Measurements from ENCODE around the gene TRAP1.

The TRAP1 gene

DNA sequence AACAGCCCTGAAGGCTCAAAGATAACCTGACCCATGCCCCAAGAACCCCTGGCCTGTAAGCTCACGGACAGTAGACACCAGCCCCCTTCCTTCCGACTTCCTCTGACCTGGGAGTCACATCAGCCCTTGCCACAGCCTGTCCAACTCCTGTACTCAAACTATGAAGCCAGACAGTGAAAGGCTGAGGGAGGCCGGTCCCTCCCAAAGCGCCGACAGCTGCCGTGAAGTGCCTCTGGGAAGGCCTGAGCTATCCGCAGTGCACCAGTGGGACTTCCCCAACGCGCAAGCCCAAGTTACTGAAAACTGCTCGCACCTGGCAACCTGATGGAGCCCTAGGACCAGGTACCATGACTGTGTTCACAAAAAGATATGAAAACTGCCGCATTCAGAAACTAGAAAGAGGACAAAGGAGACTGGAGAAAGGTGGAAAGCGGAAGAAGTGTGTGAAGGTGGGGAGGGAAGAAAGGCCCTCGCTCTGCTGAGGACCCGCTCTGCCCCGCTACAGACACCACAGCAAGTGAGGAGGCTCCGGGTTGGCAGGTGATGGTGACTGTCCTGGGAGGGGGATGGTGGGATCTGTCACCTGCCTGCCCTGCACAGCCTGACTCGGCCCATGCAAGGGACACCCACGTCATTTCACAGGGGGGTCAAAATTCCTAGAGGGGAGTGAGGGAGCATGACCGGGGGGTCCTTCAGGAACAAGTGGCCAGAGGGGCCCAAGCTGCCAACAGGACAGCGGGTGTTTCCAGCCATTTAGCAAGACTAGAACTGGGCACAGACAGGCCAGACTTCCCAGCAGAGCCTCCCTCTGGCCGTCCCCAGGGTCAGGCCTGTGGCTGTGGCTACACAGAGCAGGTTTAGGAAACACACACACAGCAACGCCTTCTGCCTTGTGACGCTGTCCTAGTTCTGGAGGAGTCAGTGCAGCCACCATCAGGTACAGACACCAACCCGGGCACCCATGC lies 13.1 kb upstream of the TRAP1 start:
- H3K56ac ChIP-seq (ENCODE audit: low read length) = no peak overlapping the region
- peaks cover 2% of the 10 kb centered on the region for H3K79me1 ChIP-seq (ENCODE audit: low read length)
- no peak overlapping the region for H3K9ac ChIP-seq (ENCODE audit: low read length)
- no peak overlapping the region for H2BK120ac ChIP-seq (ENCODE audit: low read depth, low read length)
- H3K36me3 ChIP-seq (ENCODE audit: control insufficient read depth, insufficient read depth, low read length) = peaks cover 18% of the 10 kb centered on the region
- no peak overlapping the region for H3K23ac ChIP-seq (ENCODE audit: low read length)
- H4K5ac ChIP-seq (ENCODE audit: low read length) = no peak overlapping the region
- no peak overlapping the region for H2BK5ac ChIP-seq (ENCODE audit: low read length)
- H3K27me3 ChIP-seq (ENCODE audit: insufficient read depth, low read length, poor library complexity) = no peaks in the 10 kb centered on the region
- no peak overlapping the region for H2AK5ac ChIP-seq (ENCODE audit: low read length)
- no peak overlapping the region for H3K4ac ChIP-seq (ENCODE audit: low read depth, low read length)
- H3K79me2 ChIP-seq (ENCODE audit: control insufficient read depth, insufficient read depth, low read length) = no peaks in the 10 kb centered on the region
- no peak overlapping the region for H3K18ac ChIP-seq (ENCODE audit: low read length)
- no peak for DNase-seq
- H3K4me1 ChIP-seq (ENCODE audit: control insufficient read depth, low read depth, low read length) = no peaks in the 10 kb centered on the region
- H4K8ac ChIP-seq (ENCODE audit: low read depth, low read length) = no peak overlapping the region
- WGBS (ENCODE audit: extremely low coverage, insufficient coverage, low lambda C conversion rate) = no CpG with 5 or more reads among the region's 24 CpGs
- no peak overlapping the region for H3K27ac ChIP-seq (ENCODE audit: low read depth, low read length)
- H3K4me2 ChIP-seq (ENCODE audit: low read length) = no peak overlapping the region
- H2BK15ac ChIP-seq (replicated peaks; ENCODE audit: low read depth) = no peak overlapping the region
- H3K4me3 ChIP-seq (ENCODE audit: low read length) = no peak overlapping the region

DNA sequence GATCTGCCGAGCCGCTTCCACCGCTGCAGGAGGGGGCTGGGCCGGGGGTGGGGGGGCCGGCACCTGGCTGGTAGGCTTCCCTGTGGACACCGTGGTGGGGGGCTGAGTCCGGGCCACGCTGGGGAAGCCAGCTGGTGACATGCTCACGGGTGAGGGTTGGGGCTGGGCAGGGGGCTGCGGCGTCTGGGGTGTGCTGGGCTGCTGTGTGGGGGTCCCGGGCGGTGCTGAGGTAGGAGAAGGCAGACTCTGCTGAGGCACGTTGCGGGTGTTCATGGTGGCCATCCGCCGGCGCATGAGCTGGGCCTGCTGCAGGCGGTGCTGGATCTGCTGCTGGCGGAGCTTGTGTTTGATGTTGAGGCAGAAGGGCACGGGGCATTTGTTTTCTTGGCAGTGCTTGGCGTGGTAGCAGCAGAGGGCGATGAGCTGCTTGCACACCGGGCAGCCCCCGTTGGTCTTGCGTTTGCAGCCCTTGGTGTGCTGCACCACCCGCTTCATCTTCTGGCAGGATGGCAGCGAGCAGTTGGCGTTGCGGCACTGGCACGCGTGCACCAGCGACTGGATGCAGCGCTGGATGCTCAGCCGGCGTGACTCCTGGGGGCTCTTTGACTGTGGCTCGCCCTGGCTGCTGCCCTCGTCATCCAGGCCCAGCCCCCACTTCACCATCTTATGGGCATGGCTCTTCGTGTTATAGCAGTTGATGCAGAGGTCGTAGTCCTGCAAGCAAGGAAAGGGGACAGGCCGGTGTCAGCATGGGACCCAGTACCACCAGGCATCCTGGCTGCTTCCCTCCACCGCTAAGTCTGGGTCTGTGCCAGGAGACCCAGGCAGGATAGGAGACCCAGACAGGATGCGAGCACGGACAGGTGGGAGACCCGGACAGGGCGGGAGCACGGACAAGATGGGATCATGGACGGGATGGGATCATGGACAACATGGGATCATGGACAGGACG lies 12.1 kb upstream of the TRAP1 start:
- Histone ChIP-seq H3K27ac (ENCODE audit: low read depth, low read length) (no peak overlapping the region), H3K79me2 (ENCODE audit: control insufficient read depth, insufficient read depth, low read length) (no peaks in the 10 kb centered on the region), H3K4me3 (ENCODE audit: low read length) (no peak overlapping the region), H2BK120ac (ENCODE audit: low read depth, low read length) (no peak overlapping the region), H4K8ac (ENCODE audit: low read depth, low read length) (no peak overlapping the region), H4K5ac (ENCODE audit: low read length) (no peak overlapping the region), H3K9ac (ENCODE audit: low read length) (no peak overlapping the region), H2BK15ac (replicated peaks; ENCODE audit: low read depth) (no peak overlapping the region), H3K4me2 (ENCODE audit: low read length) (no peak overlapping the region), H3K27me3 (ENCODE audit: insufficient read depth, low read length, poor library complexity) (no peaks in the 10 kb centered on the region), H2BK5ac (ENCODE audit: low read length) (no peak overlapping the region), H3K4ac (ENCODE audit: low read depth, low read length) (no peak overlapping the region), H2AK5ac (ENCODE audit: low read length) (no peak overlapping the region), H3K23ac (ENCODE audit: low read length) (no peak overlapping the region), H3K18ac (ENCODE audit: low read length) (no peak overlapping the region), H3K4me1 (ENCODE audit: control insufficient read depth, low read depth, low read length) (no peaks in the 10 kb centered on the region), H3K36me3 (ENCODE audit: control insufficient read depth, insufficient read depth, low read length) (peaks cover 16% of the 10 kb centered on the region), H3K79me1 (ENCODE audit: low read length) (peaks cover 2% of the 10 kb centered on the region), H3K56ac (ENCODE audit: low read length) (no peak overlapping the region)
- no peak for DNase-seq
- WGBS (ENCODE audit: extremely low coverage, insufficient coverage, low lambda C conversion rate) = no CpG with 5 or more reads among the region's 49 CpGs

DNA sequence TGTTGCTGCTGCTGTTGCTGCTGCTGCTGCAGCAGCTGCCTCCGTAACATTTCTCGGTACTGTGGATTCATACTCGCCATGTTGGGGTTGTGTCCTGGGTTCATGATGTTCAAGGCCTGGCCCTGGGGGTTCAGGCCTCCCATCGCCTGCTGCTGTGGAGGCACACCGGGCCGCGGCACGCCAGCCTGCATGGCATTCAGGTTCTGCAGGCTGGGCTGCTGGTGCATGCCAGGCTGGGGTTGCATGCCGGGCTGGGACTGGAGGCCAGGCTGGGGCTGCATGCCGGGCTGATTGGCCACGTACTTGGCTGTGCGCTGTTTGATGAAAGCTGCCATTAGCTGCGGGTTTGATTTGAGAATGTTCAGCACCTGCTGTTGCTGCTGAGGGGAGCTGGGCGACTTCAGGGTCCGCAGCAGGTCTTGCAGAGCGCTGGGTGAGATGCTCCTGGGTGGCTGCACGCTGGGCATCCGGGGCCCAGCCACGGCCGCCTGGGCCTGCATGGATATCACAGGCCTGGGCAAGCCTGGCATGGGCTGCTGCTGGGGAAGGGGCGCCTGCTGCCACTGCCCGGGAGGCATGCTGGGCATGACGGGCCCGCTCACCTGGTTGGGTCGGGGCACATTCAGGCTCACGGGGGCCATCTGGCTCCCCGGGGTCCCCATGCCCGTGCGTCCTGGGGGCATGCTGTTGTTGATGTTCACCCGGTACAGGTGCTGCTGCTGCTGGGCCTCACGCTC lies 11.3 kb upstream of the TRAP1 start:
- no peak overlapping the region for H3K4ac ChIP-seq (ENCODE audit: low read depth, low read length)
- H3K23ac ChIP-seq (ENCODE audit: low read length) = no peak overlapping the region

DNA sequence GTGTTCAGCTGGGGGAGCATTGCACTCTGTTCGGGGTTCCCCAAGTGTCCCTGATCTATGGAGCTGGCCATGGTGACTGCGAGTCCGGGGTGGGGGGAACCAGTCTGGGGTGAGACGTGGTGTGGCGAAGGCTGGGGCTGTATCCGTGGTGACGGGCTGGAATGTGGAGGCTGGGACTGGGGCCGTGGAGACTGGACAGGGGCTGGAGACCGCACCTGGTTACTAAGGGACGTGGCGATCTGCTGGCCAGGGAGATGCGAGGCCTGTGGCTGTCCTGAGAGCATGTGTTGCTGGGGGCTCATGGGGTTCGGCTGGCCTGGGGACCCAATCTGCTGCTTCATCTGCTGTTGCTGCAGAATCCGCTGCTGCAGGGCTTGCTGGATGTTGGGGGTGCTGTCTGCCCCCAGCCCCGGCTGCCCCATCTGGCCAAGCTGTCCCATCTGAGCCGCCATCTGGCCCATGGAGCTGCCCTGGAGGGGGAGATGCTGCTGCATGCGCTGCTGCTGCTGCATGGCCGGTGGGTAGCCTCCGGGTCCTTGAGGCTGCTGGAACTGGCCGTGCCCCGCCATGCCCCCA lies 10.6 kb upstream of the TRAP1 start:
- Histone ChIP-seq H3K4me2 (ENCODE audit: low read length) (no peak overlapping the region), H4K8ac (ENCODE audit: low read depth, low read length) (no peak overlapping the region), H2AK5ac (ENCODE audit: low read length) (no peak overlapping the region), H3K56ac (ENCODE audit: low read length) (no peak overlapping the region), H3K79me2 (ENCODE audit: control insufficient read depth, insufficient read depth, low read length) (no peaks in the 10 kb centered on the region), H3K27me3 (ENCODE audit: insufficient read depth, low read length, poor library complexity) (no peaks in the 10 kb centered on the region), H2BK5ac (ENCODE audit: low read length) (no peak overlapping the region), H2BK15ac (replicated peaks; ENCODE audit: low read depth) (no peak overlapping the region), H3K79me1 (ENCODE audit: low read length) (no peaks in the 10 kb centered on the region), H3K27ac (ENCODE audit: low read depth, low read length) (no peak overlapping the region), H3K36me3 (ENCODE audit: control insufficient read depth, insufficient read depth, low read length) (peaks cover 14% of the 10 kb centered on the region), H2BK120ac (ENCODE audit: low read depth, low read length) (no peak overlapping the region), H3K4me3 (ENCODE audit: low read length) (no peak overlapping the region), H3K9ac (ENCODE audit: low read length) (no peak overlapping the region), H3K23ac (ENCODE audit: low read length) (no peak overlapping the region), H3K4ac (ENCODE audit: low read depth, low read length) (no peak overlapping the region), H3K4me1 (ENCODE audit: control insufficient read depth, low read depth, low read length) (no peaks in the 10 kb centered on the region), H3K18ac (ENCODE audit: low read length) (no peak overlapping the region), H4K5ac (ENCODE audit: low read length) (no peak overlapping the region)
- no CpG with 5 or more reads among the region's 21 CpGs for WGBS (ENCODE audit: extremely low coverage, insufficient coverage, low lambda C conversion rate)
- no peak for DNase-seq

More for the DNA sequence above, 11.3 kb upstream of the TRAP1 start:
- no peak for DNase-seq
- H3K56ac ChIP-seq (ENCODE audit: low read length) = no peak overlapping the region
- H4K8ac ChIP-seq (ENCODE audit: low read depth, low read length) = no peak overlapping the region
- no CpG with 5 or more reads among the region's 31 CpGs for WGBS (ENCODE audit: extremely low coverage, insufficient coverage, low lambda C conversion rate)
- no peak overlapping the region for H3K9ac ChIP-seq (ENCODE audit: low read length)
- H2BK120ac ChIP-seq (ENCODE audit: low read depth, low read length) = no peak overlapping the region
- no peak overlapping the region for H2AK5ac ChIP-seq (ENCODE audit: low read length)
- no peak overlapping the region for H2BK5ac ChIP-seq (ENCODE audit: low read length)
- H2BK15ac ChIP-seq (replicated peaks; ENCODE audit: low read depth) = no peak overlapping the region
- no peaks in the 10 kb centered on the region for H3K79me1 ChIP-seq (ENCODE audit: low read length)
- no peak overlapping the region for H3K18ac ChIP-seq (ENCODE audit: low read length)
- no peak overlapping the region for H3K4me3 ChIP-seq (ENCODE audit: low read length)
- H3K36me3 ChIP-seq (ENCODE audit: control insufficient read depth, insufficient read depth, low read length) = peaks cover 14% of the 10 kb centered on the region
- H3K4me1 ChIP-seq (ENCODE audit: control insufficient read depth, low read depth, low read length) = no peaks in the 10 kb centered on the region
- no peaks in the 10 kb centered on the region for H3K27me3 ChIP-seq (ENCODE audit: insufficient read depth, low read length, poor library complexity)
- no peaks in the 10 kb centered on the region for H3K79me2 ChIP-seq (ENCODE audit: control insufficient read depth, insufficient read depth, low read length)
- no peak overlapping the region for H3K4me2 ChIP-seq (ENCODE audit: low read length)
- no peak overlapping the region for H4K5ac ChIP-seq (ENCODE audit: low read length)
- no peak overlapping the region for H3K27ac ChIP-seq (ENCODE audit: low read depth, low read length)

DNA sequence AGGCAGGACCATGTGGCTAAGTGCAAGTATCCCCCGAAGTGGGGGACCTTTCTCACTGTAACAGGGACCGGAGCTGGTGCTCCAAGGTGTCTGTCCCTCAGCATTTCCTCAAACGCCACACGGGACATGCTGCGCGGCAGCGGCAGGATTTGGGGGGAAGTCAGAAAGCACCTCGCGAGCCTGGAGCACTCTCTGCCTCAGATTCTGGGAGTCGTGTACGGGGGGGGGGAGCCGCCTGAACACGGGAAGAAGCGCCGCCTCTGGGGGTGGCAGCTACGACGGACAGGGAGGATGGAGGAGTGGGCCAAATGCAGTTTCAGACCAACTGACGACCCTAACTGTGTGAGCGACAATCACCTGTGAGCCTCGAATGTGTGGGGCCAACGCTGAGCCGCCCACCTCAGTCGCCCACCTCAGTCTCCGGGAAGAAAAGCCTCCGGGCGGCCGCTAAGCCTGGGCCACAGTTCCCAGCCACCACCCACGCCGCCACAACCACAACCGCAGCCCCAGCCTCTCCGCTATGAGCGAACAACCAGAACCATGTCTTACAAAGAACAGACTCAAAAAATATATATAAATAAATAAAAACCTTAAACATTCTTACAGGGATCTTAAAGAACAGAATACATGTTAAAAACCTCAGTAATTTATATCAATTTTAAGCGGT lies 8.8 kb upstream of the TRAP1 start:
- Histone ChIP-seq H3K79me2 (ENCODE audit: control insufficient read depth, insufficient read depth, low read length) (no peaks in the 10 kb centered on the region), H3K36me3 (ENCODE audit: control insufficient read depth, insufficient read depth, low read length) (peaks cover 7% of the 10 kb centered on the region), H3K4me1 (ENCODE audit: control insufficient read depth, low read depth, low read length) (no peaks in the 10 kb centered on the region), H3K23ac (ENCODE audit: low read length) (no peak overlapping the region), H2BK120ac (ENCODE audit: low read depth, low read length) (no peak overlapping the region), H4K8ac (ENCODE audit: low read depth, low read length) (no peak overlapping the region), H3K56ac (ENCODE audit: low read length) (no peak overlapping the region), H3K4me3 (ENCODE audit: low read length) (no peak overlapping the region), H3K18ac (ENCODE audit: low read length) (no peak overlapping the region), H2BK5ac (ENCODE audit: low read length) (no peak overlapping the region), H3K27me3 (ENCODE audit: insufficient read depth, low read length, poor library complexity) (no peaks in the 10 kb centered on the region), H3K9ac (ENCODE audit: low read length) (no peak overlapping the region), H3K79me1 (ENCODE audit: low read length) (no peaks in the 10 kb centered on the region), H2AK5ac (ENCODE audit: low read length) (no peak overlapping the region), H3K4me2 (ENCODE audit: low read length) (no peak overlapping the region), H3K27ac (ENCODE audit: low read depth, low read length) (no peak overlapping the region), H3K4ac (ENCODE audit: low read depth, low read length) (no peak overlapping the region), H4K5ac (ENCODE audit: low read length) (no peak overlapping the region), H2BK15ac (replicated peaks; ENCODE audit: low read depth) (no peak overlapping the region)
- no peak for DNase-seq
- no CpG with 5 or more reads among the region's 33 CpGs for WGBS (ENCODE audit: extremely low coverage, insufficient coverage, low lambda C conversion rate)
